NCI-H1436 (cell line): ENCODE measurements around the gene KRTAP19-6.
"Not testable (repeated sequence)": the region's sequence is repeated elsewhere in the genome, so short reads cannot be mapped to it uniquely, and the experiment has no call there.

Experiments
- DNase-seq: peaks from one replicate; lab custom pipeline; 2025; lab: John Stamatoyannopoulos, UW

Gene KRTAP19-6, protein sequence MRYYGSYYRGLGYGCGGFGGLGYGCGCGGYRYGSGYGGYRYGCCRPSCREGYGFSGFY

DNA sequence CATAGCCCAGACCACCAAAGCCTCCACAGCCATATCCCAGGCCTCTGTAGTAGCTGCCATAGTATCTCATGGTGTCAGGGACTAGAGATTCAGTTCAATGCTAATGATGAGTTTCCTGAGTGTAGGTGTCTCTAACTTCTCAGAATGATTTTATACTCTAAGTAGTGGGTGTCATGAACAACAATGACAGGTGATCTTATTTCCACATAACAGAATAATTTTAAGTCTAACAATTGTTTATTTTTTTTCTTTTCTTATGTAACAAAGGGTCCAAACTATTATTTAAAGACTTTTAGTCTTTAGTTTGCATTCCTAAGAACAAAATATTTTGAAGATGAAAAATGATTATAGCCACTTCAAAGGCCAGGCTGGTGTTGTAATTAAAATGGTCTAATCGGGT lies at the start of gene KRTAP19-6:
Gene KRTAP19-6 (minus strand): TSS at position 101 of the 400 bp plus-strand sequence. CDS start 31 bp downstream, at position 70.
- no peak for DNase-seq

DNA sequence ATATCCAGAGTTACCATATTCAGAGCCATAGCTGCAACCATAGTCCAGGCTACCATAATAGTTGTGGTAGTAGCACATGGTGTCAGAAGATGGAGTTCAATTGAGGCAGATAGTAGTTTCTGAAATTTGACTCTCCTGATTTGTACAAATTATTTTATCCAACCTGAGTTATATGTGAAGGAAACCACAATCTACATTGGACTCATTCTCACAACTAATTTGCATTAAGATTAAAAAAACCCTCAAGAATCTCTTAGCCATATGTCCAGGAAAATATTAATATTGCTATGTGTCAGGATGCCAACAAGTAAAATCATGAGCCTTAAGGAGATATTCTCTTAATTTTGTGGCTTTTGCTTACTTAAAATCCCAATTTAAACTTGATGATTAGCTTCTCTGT lies 48.6 kb upstream of the KRTAP19-6 start, which contains the start of gene KRTAP22-2:
Gene KRTAP22-2 (minus strand): TSS at position 101 of the 400 bp plus-strand sequence.
- no peak for DNase-seq

DNA sequence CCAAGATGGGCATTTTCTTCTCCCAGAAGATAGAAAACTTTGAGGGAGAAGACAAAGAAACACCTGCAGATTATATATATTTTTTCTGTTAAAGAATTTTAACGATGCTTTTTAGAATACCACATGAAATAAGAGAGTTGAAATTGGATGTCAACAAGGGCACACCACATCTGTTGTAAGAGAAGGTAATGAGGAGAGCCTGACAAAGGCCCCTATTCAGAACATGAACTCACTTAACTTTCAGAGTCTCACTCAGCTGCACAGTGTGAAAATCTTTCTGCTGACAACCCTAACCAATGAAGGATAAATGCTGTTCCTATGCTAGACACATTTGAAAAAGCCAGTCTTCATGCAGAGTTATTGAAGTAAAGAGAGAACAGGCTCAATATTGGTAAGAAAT lies 41.2 kb upstream of the KRTAP19-6 start:
- DNase-seq: no peak

DNA sequence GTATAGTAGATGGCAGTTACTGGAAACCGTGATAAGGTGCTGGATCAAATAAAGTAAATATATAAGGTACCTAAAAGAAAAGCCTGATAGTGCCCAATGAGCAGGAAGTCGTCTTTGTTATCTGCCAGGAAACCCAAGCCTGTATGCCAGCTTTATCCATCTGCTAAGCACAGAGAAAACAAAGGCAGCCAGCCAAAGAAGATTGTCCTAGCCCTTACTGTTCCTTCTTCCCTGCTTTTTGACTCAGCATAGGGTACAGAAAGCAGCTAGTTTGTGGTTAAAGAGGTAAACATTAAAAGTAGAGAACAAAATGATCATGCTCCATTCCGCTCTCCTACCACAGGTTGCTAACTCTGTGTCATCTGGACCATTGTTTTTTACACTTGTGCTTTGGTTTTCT lies 38.5 kb upstream of the KRTAP19-6 start:
- no peak for DNase-seq

DNA sequence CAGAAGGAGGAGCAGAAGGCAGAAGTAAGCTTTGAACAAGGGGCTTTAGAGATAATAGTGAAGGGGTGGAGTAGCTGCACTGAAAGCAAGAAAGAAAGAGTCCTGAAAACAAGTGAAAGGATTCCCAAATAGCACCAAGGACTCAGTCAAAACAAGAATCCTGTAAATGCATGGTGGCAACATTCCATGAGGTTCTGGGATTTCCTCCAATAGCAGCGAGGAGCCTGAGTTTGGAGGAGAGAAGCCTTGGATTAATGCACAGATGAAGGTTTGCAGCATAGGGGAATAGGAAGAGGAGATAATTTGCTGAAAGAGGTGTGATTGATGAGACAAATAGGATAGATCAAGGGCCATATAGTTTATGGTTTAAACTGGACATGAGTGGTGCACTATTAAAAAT lies 37.7 kb upstream of the KRTAP19-6 start:
- no peak for DNase-seq

DNA sequence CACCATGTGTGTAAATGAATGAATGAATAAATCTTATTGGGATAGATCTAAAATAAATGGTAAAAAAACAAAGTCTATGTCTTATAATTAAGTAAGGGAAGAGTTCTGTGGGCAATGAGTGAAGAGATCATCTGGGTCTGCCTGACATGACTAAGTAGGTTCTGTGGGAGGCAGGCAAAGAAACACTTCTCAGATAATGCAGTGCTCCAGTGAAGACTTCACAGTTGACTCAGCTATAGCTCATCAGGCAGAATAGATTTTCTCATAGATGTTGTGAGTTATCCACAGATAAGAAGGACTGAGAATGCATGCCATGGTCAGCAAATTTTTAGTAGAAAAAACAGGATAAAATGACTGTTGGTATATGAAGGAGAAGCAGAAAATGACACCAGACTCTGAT lies 36.1 kb upstream of the KRTAP19-6 start:
- DNase-seq: no peak

DNA sequence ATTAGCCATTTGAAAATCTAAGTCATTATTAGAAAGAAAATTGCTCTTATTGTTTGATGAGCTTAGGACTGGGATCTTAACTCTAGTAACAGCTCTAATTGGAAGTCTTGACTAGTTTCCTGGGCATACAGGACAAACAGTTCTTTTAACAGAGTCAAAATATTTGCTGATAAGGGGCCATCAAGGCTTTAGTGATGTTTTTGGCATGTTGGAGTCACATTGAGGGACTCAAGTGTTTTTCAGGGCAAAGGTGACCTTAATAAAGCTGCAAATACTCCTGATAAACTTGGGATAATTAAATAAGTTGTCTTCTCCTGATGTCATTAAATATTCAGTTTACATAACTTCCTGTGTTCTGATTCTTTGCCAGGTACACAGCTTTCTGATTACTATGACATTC lies 26.0 kb upstream of the KRTAP19-6 start:
- DNase-seq: no peak

DNA sequence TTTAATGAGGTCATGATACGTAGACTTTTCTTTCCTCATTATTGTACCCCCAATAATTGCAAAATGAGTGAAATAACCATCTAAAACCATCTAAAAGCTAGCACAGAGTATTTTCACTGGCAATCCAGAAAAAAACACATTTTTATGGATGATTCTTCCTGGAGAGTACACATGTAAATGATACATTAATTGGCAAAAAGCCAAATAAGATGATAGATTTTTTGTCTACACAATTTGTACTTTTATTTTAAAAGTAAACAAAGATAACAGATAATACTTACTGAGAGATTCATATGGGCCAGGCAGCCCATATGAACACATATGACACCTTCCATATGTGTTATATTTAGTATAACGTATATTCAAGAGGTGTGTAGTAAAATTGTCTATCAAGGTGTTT lies 22.0 kb upstream of the KRTAP19-6 start:
- no peak for DNase-seq

DNA sequence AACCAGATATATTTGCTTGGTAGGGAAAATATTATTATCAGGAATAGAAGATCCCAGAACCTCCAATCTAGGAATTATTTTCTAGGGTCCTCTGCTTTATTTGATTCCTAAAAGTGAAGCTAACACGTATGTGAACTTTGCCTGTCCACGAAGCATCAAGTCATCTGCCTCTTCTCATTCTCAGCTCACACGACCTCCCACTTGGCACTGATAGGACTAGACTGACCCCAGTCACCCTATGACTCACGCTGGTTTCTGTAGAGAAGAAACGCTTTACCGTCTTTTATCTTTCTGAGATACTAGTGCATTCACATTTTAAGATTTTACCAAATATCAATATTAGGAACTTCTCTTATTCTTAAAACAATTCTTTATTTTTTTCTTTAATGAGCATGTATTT lies 21.4 kb upstream of the KRTAP19-6 start:
- DNase-seq: no peak

DNA sequence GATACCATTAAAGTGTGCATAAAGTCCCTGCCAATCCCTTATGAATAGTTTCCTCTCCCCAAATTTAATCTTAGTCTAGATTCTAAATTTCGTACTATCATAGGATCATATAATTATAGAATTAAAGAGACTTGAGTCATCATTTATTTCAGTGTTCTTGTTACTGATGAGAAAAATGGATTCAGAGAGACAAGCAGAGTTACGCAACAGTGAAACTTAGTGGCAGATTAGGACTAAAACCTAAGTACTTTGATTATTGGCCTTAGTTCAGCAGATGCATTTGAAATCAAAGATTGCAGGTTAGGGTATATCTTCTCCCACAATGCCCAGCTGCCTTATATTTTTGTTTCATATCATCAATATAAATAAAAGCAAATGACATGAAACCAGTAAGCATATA lies 20.3 kb upstream of the KRTAP19-6 start:
- no peak for DNase-seq

DNA sequence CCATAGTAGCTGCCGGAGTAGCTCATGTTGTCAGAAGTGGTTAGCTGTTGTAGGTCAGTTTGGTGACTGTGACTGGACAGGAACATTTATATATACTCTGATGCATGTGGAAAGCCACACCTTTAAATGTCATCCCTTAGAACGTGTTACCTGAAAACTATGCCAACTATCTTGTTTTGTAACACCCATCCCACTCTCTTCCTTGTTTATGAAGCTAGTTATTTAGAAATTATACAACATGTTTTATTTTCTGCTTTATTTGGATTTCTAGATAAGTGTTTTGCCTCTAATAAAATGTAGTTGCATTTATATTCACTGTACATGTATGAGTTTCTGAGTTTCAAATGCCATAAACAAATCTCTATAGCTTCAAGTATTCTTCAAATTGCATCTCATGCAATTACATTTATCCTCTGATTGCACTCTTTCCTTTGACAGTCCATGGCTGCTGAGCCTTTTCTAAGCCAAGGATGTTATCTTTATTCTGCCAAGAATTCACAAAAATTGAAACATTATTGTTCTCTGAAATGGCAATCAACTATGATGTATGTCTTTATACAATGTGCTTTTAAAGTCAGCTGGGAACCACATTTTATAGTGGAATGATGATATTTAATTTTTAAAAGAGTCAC lies 19.7 kb upstream of the KRTAP19-6 start, which contains the start of gene KRTAP19-7:
Gene KRTAP19-7 (minus strand): TSS at position 51 of the 632 bp plus-strand sequence. CDS start 25 bp downstream, at position 26.
- DNase-seq: no peak

DNA sequence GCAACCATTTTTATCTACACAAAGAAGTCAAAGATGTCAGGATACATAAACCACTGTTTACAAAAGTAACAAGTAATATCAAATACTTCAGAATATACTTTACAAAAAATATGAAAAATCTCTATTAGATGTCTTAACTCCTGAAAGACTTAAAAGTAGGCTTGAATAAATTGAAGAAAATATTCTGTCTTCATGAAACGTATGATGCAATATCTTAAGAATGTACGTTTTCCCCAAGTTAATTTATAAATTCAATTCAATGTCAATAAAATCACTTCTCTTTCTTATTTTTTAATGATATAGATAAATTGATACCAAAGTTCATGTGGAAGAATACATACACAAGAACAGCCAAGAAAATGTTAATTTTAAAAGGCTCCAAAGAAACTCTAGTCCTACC lies 13.4 kb upstream of the KRTAP19-6 start:
- DNase-seq: no peak

DNA sequence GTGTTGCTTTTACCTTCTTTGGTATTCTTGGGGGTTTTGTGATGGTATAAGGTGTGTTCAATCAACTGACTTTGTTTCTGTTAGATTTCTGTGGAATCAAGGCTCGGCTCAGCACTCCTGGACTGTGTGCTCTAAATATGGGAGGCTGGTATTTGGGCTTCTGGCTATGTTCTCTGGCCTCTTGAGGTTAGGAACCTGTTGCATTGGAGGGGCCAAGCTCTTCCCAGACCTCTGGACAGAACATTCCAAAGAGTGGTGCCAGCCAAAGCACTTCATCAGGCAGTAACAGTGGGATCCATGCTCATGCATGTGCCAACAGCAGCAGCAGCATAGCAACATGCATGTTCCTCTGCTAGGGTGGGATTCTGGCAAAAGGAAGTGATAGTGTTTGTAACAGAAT lies 11.1 kb upstream of the KRTAP19-6 start:
- DNase-seq: no peak

DNA sequence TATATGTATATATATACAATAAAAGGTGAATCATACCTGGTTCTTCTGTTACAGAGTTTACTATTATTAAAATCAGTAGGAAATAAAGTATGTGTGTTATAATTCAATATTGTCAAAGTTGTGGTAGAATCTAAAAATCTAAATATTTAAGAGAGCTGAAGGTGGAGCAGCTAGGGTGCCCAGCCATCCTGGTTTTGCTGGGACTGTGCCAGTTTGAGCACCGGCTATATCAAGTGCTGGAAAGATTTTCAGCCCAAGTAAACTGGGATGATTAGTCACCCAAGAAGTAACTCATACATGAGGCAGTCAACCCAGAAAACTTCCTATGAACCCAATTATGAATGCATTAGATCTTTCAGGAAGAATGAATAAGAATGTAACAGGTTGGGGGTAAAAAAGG lies 22.8 kb downstream of the KRTAP19-6 start:
- DNase-seq: no peak

DNA sequence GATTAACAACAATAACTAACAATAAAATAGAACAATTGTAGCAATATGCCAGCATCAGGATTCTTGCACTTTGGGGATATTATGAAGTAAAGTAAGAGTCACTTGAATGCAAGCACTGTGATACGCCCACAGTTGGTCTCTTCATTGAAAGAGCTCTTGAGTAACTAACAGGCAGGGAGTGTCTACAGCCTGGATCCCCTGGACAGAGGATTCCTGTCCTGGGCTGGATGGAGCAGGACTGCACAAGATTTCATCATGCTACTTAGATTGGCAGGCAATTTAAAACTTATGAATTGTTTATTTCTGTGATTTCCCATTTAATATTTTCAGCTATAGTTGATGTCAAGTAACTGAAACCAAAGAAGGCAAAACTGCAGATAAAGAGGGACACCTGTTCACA lies 26.0 kb downstream of the KRTAP19-6 start:
- DNase-seq: no peak

DNA sequence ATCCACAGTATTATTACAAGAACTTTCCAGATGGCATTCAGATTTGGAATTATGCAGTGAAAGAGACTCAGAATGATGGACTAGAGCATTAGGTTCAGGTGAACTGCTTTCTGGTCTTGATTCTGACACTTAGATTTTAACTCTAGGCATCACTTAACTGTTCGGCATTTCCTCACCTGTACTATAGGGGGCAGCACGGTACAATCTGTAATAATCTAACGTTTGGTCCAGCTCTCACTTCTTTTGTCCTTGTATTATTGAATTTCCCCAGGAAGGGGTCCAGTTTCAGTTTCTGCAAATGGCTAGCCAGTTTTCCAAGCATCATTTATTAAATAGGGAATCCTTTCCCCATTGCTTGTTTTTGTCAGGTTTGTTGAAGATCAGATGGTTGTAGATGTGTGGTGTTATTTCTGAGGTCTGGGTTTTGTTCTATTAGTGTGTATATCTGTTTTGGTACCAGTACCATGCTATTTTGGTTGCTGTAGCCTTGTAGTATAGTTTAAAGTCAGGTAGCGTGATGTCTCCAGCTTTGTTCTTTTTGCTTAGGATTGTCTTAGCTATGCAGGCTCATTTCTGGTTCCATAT lies 36.0 kb downstream of the KRTAP19-6 start:
- DNase-seq: not testable (repeated sequence)

DNA sequence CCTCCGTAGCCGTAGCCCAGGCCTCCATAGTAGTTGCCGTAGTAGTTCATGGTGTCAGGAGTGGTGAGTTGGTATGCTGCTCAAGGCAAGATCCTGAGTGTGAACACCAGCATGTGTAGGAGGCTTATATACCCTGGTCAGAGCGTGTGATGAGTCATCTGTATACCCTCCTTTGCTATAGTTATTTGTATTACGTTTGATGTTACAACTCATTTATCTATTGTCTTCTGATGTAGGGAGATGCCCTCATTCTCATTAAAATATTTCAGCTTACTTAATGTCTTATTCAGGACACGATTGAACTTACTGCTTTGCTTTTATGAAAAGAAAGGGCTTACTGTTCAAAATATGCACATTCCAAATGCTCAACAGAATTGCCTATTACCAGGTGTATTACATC lies 39.6 kb downstream of the KRTAP19-6 start, which contains the start of gene KRTAP19-5:
Gene KRTAP19-5 (minus strand): TSS at position 101 of the 400 bp plus-strand sequence. CDS start 51 bp downstream, at position 50.
- DNase-seq: no peak

DNA sequence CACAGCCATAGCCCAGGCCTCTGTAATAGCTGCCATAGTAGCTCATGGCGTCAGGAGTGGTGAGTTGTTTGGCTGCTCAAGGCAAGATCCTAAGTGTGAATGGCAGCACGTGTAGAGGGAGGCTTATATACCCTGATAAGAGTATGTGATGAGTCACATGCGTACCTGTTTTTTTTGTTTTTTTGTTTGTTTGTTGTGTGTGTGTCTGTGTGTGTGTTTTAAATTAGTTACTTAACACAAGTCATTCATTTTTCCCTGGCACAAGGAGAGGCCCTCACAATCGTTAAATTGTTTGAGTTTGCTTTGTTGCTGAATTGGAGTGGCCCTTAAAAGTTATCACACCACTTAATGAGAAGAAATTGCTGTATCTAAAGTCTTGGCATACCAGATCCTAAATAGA lies 44.6 kb downstream of the KRTAP19-6 start, which contains the start of gene KRTAP19-4:
Gene KRTAP19-4 (minus strand): TSS at position 101 of the 400 bp plus-strand sequence. CDS start 55 bp downstream, at position 46.
- DNase-seq: no peak

DNA sequence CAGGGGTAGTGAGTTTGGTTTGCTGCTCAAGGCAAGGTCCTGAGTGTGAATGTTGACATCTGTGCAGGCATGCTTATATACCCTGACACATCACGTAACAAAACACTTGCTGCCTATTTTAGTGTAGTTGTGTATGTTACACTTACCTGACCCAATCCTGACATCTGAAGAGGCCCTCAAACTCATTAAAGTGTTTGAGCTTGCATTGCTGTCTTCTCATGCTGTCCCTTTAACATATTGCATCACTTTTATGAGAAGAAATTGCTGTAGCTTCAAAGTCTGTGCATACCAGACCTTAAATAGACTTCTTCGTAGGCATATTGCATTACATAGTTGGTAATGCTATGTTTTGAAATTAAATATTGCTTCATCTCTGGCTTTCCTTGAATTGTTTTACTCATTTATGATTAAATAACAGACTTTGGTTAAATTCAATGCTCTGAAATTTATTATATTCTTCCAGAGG lies 49.7 kb downstream of the KRTAP19-6 start, which contains the start of gene KRTAP19-3:
Gene KRTAP19-3 (minus strand): TSS at position 51 of the 466 bp plus-strand sequence. CDS start 56 bp downstream, outside the sequence.
- no peak for DNase-seq
